ENCODE measurements around the gene SLC2A13. TPM values are rescaled to one million over a fixed set of nuclear protein-coding genes. Genes with fewer than 3 reads are reported as not detected.
"Not testable (repeated sequence)": the region's sequence is repeated elsewhere in the genome, so short reads cannot be mapped to it uniquely, and the experiment has no call there.

Gene SLC2A13
- total RNA-seq, 1 experiment from 2014 or later = 1.6 TPM

- Histone ChIP-seq H3K36me3 (ENCODE audit: low read depth) (no peaks in the 10 kb centered on the region), H3K4me2 (no peak overlapping the region), H3K9me2 (ENCODE audit: insufficient read depth) (no peaks in the 10 kb centered on the region), H3K27me3 (ENCODE audit: insufficient read depth, low read depth) (no peaks in the 10 kb centered on the region), H3K4me1 (replicated peaks; ENCODE audit: insufficient read depth) (no peaks in the 10 kb centered on the region), H3K4me3 (no peak overlapping the region), H4K20me1 (ENCODE audit: insufficient read depth) (no peaks in the 10 kb centered on the region), H2AFZ (no peak overlapping the region), H3K27ac (no peak overlapping the region), H3F3A (ENCODE audit: insufficient read depth, low read depth) (no peaks in the 10 kb centered on the region), H3K9me3 (ENCODE audit: insufficient read depth, low read depth) (no peaks in the 10 kb centered on the region), H3K79me2 (ENCODE audit: low read depth) (no peaks in the 10 kb centered on the region)
- TF ChIP-seq EZH2 (IDR thresholded peaks at IDR 0.05; ENCODE audit: low read depth) (no peak), CTCF (conservative IDR thresholded peaks at IDR 0.05) (no peak)
- intact Hi-C loops (cut with micrococcal nuclease; ENCODE audit: unreplicated experiment) = no loop called here
- CTCF ChIA-PET = no interaction called here
- no TSS peak for BruUV-seq (replicated peaks)
- POLR2A ChIA-PET (ENCODE audit: unreplicated experiment) = no interaction called here
- no peak for DNase-seq
These were observed 200.7 kb downstream of the SLC2A13 start for GRCh38 chr12:39905152-39905551.

GRCh38 chr12:39902821-39903220, 203.1 kb downstream of the SLC2A13 start:
- POLR2A ChIA-PET (ENCODE audit: unreplicated experiment) = no interaction called here
- H3K9me2 ChIP-seq (ENCODE audit: insufficient read depth) = no peaks in the 10 kb centered on the region
- no peaks in the 10 kb centered on the region for H3K4me1 ChIP-seq (replicated peaks; ENCODE audit: insufficient read depth)
- no peaks in the 10 kb centered on the region for H3K27me3 ChIP-seq (ENCODE audit: insufficient read depth, low read depth)
- H3K79me2 ChIP-seq (ENCODE audit: low read depth) = no peaks in the 10 kb centered on the region
- no peak overlapping the region for H2AFZ ChIP-seq
- H4K20me1 ChIP-seq (ENCODE audit: insufficient read depth) = no peaks in the 10 kb centered on the region
- no peaks in the 10 kb centered on the region for H3K36me3 ChIP-seq (ENCODE audit: low read depth)
- no peak overlapping the region for H3K4me2 ChIP-seq
- no peak overlapping the region for H3K27ac ChIP-seq
- CTCF ChIA-PET = no interaction called here
- no peaks in the 10 kb centered on the region for H3F3A ChIP-seq (ENCODE audit: insufficient read depth, low read depth)
- no peak for DNase-seq
- BruUV-seq (replicated peaks) = no TSS peak
- no peaks in the 10 kb centered on the region for H3K9me3 ChIP-seq (ENCODE audit: insufficient read depth, low read depth)
- intact Hi-C loops (cut with micrococcal nuclease; ENCODE audit: unreplicated experiment) = no loop called here
- no peak overlapping the region for H3K4me3 ChIP-seq
- no peak for TF ChIP-seq EZH2 (IDR thresholded peaks at IDR 0.05; ENCODE audit: low read depth)

GRCh38 chr12:39897315-39897714, 208.6 kb downstream of the SLC2A13 start:
- DNase-seq = no peak
- TF ChIP-seq CTCF (conservative IDR thresholded peaks at IDR 0.05) (no peak), EZH2 (IDR thresholded peaks at IDR 0.05; ENCODE audit: low read depth) (no peak)
- Histone ChIP-seq H3K27ac (no peak overlapping the region), H3K36me3 (ENCODE audit: low read depth) (no peaks in the 10 kb centered on the region), H3K9me3 (ENCODE audit: insufficient read depth, low read depth) (no peaks in the 10 kb centered on the region), H3K4me3 (no peak overlapping the region), H3K4me1 (replicated peaks; ENCODE audit: insufficient read depth) (no peaks in the 10 kb centered on the region), H2AFZ (no peak overlapping the region), H3K4me2 (no peak overlapping the region), H3K9me2 (ENCODE audit: insufficient read depth) (no peaks in the 10 kb centered on the region), H3K79me2 (ENCODE audit: low read depth) (no peaks in the 10 kb centered on the region), H3F3A (ENCODE audit: insufficient read depth, low read depth) (no peaks in the 10 kb centered on the region), H4K20me1 (ENCODE audit: insufficient read depth) (no peaks in the 10 kb centered on the region), H3K27me3 (ENCODE audit: insufficient read depth, low read depth) (no peaks in the 10 kb centered on the region)
- CTCF ChIA-PET = interaction anchor here (0.6 kb wide), 1 partner anchor 315 kb away, joined by 3 read pairs; no protein-coding TSS in a partner anchor
- intact Hi-C loops (cut with micrococcal nuclease; ENCODE audit: unreplicated experiment) = no loop called here
- POLR2A ChIA-PET (ENCODE audit: unreplicated experiment) = no interaction called here
- no TSS peak for BruUV-seq (replicated peaks)

GRCh38 chr12:39893388-39893787, 212.5 kb downstream of the SLC2A13 start:
- DNase-seq; H3K27me3 ChIP-seq (ENCODE audit: insufficient read depth, low read depth); H3K79me2 ChIP-seq (ENCODE audit: low read depth); H3K9me2 ChIP-seq (ENCODE audit: insufficient read depth); CTCF ChIA-PET; H3K4me3 ChIP-seq; intact Hi-C loops (cut with micrococcal nuclease; ENCODE audit: unreplicated experiment); H4K20me1 ChIP-seq (ENCODE audit: insufficient read depth); H3K4me2 ChIP-seq; POLR2A ChIA-PET (ENCODE audit: unreplicated experiment); H3F3A ChIP-seq (ENCODE audit: insufficient read depth, low read depth); H2AFZ ChIP-seq; H3K4me1 ChIP-seq (replicated peaks; ENCODE audit: insufficient read depth); H3K36me3 ChIP-seq (ENCODE audit: low read depth); BruUV-seq (replicated peaks); H3K9me3 ChIP-seq (ENCODE audit: insufficient read depth, low read depth); H3K27ac ChIP-seq: not testable (repeated sequence)
